Measurements from ENCODE around the gene CHMP1A. TPM values are rescaled to one million over a fixed set of nuclear protein-coding genes. Genes with fewer than 3 reads are reported as not detected.
"Not testable (repeated sequence)": the region's sequence is repeated elsewhere in the genome, so short reads cannot be mapped to it uniquely, and the experiment has no call there.

Gene CHMP1A
- total RNA-seq, 1 donor from 2014 or later, result 37.3 TPM

- Histone ChIP-seq H3K27ac (replicated peaks) (no peak overlapping the region), H3K36me3 (no peaks in the 10 kb centered on the region), H3K4me3 (no peak overlapping the region), H3K4me1 (peaks cover 21% of the 10 kb centered on the region), H3K27me3 (ENCODE audit: low read depth) (peaks cover 41% of the 10 kb centered on the region), H3K9me3 (replicated peaks) (no peaks in the 10 kb centered on the region)
- TF ChIP-seq, protein P1, sequence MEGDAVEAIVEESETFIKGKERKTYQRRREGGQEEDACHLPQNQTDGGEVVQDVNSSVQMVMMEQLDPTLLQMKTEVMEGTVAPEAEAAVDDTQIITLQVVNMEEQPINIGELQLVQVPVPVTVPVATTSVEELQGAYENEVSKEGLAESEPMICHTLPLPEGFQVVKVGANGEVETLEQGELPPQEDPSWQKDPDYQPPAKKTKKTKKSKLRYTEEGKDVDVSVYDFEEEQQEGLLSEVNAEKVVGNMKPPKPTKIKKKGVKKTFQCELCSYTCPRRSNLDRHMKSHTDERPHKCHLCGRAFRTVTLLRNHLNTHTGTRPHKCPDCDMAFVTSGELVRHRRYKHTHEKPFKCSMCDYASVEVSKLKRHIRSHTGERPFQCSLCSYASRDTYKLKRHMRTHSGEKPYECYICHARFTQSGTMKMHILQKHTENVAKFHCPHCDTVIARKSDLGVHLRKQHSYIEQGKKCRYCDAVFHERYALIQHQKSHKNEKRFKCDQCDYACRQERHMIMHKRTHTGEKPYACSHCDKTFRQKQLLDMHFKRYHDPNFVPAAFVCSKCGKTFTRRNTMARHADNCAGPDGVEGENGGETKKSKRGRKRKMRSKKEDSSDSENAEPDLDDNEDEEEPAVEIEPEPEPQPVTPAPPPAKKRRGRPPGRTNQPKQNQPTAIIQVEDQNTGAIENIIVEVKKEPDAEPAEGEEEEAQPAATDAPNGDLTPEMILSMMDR (IDR thresholded peaks at IDR 0.05; ENCODE audit: borderline replicate concordance), result no peak
- intact Hi-C loops (cut with micrococcal nuclease), result no loop called here
- DNase-seq, result no peak
Observed at GRCh38 chr16:89637379-89637778, 20.1 kb downstream of the CHMP1A start.

GRCh38 chr16:89636663-89637062, 20.8 kb downstream of the CHMP1A start:
- no peak overlapping the region for H3K27ac ChIP-seq (replicated peaks)
- peaks cover 16% of the 10 kb centered on the region for H3K4me1 ChIP-seq
- no peak overlapping the region for H3K4me3 ChIP-seq
- TF ChIP-seq, protein P1 (IDR thresholded peaks at IDR 0.05; ENCODE audit: borderline replicate concordance), result no peak
- H3K9me3 ChIP-seq (replicated peaks), result no peaks in the 10 kb centered on the region
- no peaks in the 10 kb centered on the region for H3K36me3 ChIP-seq
- no peak for DNase-seq
- peaks cover 48% of the 10 kb centered on the region for H3K27me3 ChIP-seq (ENCODE audit: low read depth)
- intact Hi-C loops (cut with micrococcal nuclease), result no loop called here

DNA sequence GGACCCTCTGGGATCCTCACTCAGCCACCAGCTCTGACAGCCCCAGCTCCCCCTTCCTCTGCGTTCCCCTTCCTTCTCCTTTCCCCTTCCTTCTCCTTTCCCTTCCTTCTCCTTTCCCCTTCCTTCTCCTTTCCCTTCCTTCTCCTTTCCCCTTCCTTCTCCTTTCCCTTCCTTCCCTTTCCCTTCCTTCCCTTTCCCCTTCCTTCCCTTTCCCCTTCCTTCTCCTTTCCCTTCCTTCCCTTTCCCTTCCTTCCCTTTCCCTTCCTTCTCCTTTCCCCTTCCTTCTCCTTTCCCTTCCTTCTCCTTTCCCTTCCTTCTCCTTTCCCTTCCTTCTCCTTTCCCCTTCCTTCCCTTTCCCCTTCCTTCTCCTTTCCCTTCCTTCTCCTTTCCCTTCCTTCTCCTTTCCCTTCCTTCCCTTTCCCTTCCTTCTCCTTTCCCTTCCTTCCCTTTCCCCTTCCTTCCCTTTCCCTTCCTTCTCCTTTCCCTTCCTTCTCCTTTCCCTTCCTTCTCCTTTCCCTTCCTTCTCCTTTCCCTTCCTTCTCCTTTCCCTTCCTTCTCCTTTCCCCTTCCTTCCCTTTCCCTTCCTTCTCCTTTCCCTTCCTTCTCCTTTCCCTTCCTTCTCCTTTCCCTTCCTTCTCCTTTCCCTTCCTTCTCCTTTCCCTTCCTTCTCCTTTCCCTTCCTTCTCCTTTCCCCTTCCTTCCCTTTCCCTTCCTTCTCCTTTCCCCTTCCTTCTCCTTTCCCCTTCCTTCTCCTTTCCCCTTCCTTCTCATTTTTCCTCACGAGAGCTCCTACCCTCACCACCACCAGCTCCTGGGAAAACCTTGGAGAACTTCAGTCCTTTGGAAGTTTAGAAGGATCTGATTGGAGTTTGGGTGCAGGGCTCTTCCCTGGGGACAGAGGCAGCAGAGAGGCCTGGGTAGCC, 22.8 kb downstream of the CHMP1A start:
- intact Hi-C loops (cut with micrococcal nuclease); H3K9me3 ChIP-seq (replicated peaks); H3K36me3 ChIP-seq; H3K4me3 ChIP-seq; H3K27ac ChIP-seq (replicated peaks); DNase-seq; H3K4me1 ChIP-seq: not testable (repeated sequence)
- peaks cover 58% of the 10 kb centered on the region for H3K27me3 ChIP-seq (ENCODE audit: low read depth)

- no peak overlapping the region for H3K27ac ChIP-seq (replicated peaks)
- H3K4me3 ChIP-seq, result no peak overlapping the region
- TF ChIP-seq, protein P1 (IDR thresholded peaks at IDR 0.05; ENCODE audit: borderline replicate concordance), result no peak
- H3K27me3 ChIP-seq (ENCODE audit: low read depth), result peaks cover 58% of the 10 kb centered on the region
- no peak for DNase-seq
- no peaks in the 10 kb centered on the region for H3K9me3 ChIP-seq (replicated peaks)
- no peaks in the 10 kb centered on the region for H3K4me1 ChIP-seq
- intact Hi-C loops (cut with micrococcal nuclease), result no loop called here
- no peaks in the 10 kb centered on the region for H3K36me3 ChIP-seq
Observed at GRCh38 chr16:89633064-89633631, 24.4 kb downstream of the CHMP1A start.

DNA sequence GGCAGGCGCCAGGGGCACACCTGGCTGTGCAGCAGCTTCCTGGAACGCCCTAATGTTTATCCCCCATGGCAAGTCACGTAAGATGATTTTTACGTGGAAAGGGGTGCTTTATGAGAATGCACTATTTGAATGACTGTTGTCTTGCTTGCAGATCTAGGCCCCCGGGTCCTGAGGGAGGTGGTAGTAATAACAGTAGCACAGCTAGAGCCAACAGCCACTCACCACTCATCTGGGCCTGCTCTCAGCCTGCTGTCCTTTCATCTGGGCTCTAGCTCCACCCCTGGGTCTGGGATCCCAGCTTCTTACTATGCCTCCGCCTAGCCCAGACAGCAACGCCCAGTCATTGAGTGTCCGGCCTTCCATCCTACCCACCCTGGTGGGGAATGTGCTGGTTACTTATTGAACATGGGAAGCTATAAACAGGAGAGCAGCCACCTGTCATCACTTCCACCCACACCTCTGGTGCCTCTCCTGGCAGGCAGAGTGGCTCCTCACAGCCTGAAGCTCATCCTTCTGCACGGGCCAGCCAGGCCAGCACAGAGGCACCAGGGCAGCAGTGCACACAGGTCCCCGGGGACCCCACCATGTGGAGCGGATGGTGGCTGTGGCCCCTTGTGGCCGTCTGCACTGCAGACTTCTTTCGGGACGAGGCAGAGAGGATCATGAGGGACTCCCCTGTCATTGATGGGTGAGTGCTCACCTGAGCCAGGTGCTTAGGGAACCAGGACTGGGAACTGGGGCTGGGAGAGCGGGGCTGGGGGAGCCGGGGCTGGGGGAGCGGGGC, 27.5 kb downstream of the CHMP1A start:
- H3K4me3 ChIP-seq, result no peak overlapping the region
- DNase-seq, result no peak
- H3K27ac ChIP-seq (replicated peaks), result no peak overlapping the region
- peaks cover 57% of the 10 kb centered on the region for H3K27me3 ChIP-seq (ENCODE audit: low read depth)
- no peaks in the 10 kb centered on the region for H3K9me3 ChIP-seq (replicated peaks)
- no peaks in the 10 kb centered on the region for H3K4me1 ChIP-seq
- no peaks in the 10 kb centered on the region for H3K36me3 ChIP-seq
- TF ChIP-seq, protein P1 (IDR thresholded peaks at IDR 0.05; ENCODE audit: borderline replicate concordance), result no peak
- intact Hi-C loops (cut with micrococcal nuclease), result no loop called here

Measured in left ventricle myocardium inferior (tissue), 1 donor.